Urinary bladder (tissue), 4 donors: ENCODE results near the gene APOBEC3A. TPM values are rescaled to one million over a fixed set of nuclear protein-coding genes. Genes with fewer than 3 reads are reported as not detected.

Experiments
- DNase-seq: peaks from one replicate; pipeline ENCODE4 v3.0.0-alpha.2; 2015; ENCODE audit errors: extremely low spot score
- H3K27ac ChIP-seq: one replicate; pipeline ENCODE4 v1.5.1; 2013; ENCODE audit warnings: low read depth, mild to moderate bottlenecking, moderate library complexity
- H3K36me3 ChIP-seq: one replicate; pipeline ENCODE4 v1.6.1; 2013; ENCODE audit warnings: mild to moderate bottlenecking, moderate library complexity; ENCODE audit not compliant: insufficient read depth
- H3K4me1 ChIP-seq: one replicate; pipeline ENCODE4 v1.6.1; 2013; ENCODE audit warnings: mild to moderate bottlenecking, moderate library complexity; ENCODE audit not compliant: insufficient read depth
- H3K4me3 ChIP-seq: one replicate; pipeline ENCODE4 v1.5.1; 2013; ENCODE audit warnings: low read depth, low read length
- WGBS: extraction: QIAGEN DNeasy Blood & Tissue Kit; methylation state at CpG from one replicate; pipeline ENCODE4 v1.1.7; 2013; 5-methylcytosine and 5-hydroxymethylcytosine counted together
- polyA plus RNA-seq: library from polyadenylated mRNA; stranded (reverse); fragments of 200-250 nt; gene quantifications from one replicate; pipeline ENCODE4 v1.2.3, GENCODE V29; 2013
- total RNA-seq: library from RNA; depleted of rRNA; stranded (reverse); fragments of >200 nt; gene quantifications from one replicate; pipeline ENCODE4 v1.2.3, GENCODE V29; 2014
- donor health status: healthy with polysubstance abuse.
- donor health status: healthy.

The APOBEC3A gene
- total and polyA plus RNA-seq, 2 donors: 0.42 to 0.62 TPM

- H3K27ac ChIP-seq: no peak overlapping the region
- WGBS: 93% methylated on average over 7 of the region's 7 CpGs
- DNase-seq: no peak
- H3K4me3 ChIP-seq: no peak overlapping the region
- no peaks in the 10 kb centered on the region for H3K4me1 ChIP-seq
- H3K36me3 ChIP-seq: no peaks in the 10 kb centered on the region
Observed at GRCh38 chr22:38948181-38948940, 9.0 kb upstream of the APOBEC3A start.

GRCh38 chr22:38949889-38950405, 7.5 kb upstream of the APOBEC3A start:
- 69% methylated on average over 8 of the region's 8 CpGs for WGBS
- Histone ChIP-seq H3K36me3 (no peaks in the 10 kb centered on the region), H3K4me1 (no peaks in the 10 kb centered on the region), H3K27ac (no peak overlapping the region), H3K4me3 (no peak overlapping the region)
- no peak for DNase-seq

- no peak for DNase-seq
- no peaks in the 10 kb centered on the region for H3K4me1 ChIP-seq
- WGBS: 84% methylated on average over 13 of the region's 13 CpGs
- no peaks in the 10 kb centered on the region for H3K36me3 ChIP-seq
- H3K4me3 ChIP-seq: no peak overlapping the region
- no peak overlapping the region for H3K27ac ChIP-seq
Observed at GRCh38 chr22:38950527-38951295, 6.7 kb upstream of the APOBEC3A start.

GRCh38 chr22:38951734-38952133, 5.7 kb upstream of the APOBEC3A start:
- DNase-seq: no peak
- Histone ChIP-seq H3K27ac (no peak overlapping the region), H3K4me1 (no peaks in the 10 kb centered on the region), H3K36me3 (no peaks in the 10 kb centered on the region), H3K4me3 (no peak overlapping the region)
- 76% methylated on average over 2 of the region's 2 CpGs for WGBS

GRCh38 chr22:38952281-38952993, 5.0 kb upstream of the APOBEC3A start:
- DNase-seq: no peak
- Histone ChIP-seq H3K4me1 (no peaks in the 10 kb centered on the region), H3K36me3 (no peaks in the 10 kb centered on the region), H3K27ac (no peak overlapping the region), H3K4me3 (no peak overlapping the region)
- 88% methylated on average over 12 of the region's 12 CpGs for WGBS

GRCh38 chr22:38953091-38953490, 4.3 kb upstream of the APOBEC3A start:
- DNase-seq: no peak
- Histone ChIP-seq H3K4me3 (no peak overlapping the region), H3K36me3 (no peaks in the 10 kb centered on the region), H3K4me1 (no peaks in the 10 kb centered on the region), H3K27ac (no peak overlapping the region)
- WGBS: 82% methylated on average over 8 of the region's 8 CpGs

GRCh38 chr22:38953577-38954413, 3.6 kb upstream of the APOBEC3A start:
- 74% methylated on average over 15 of the region's 15 CpGs for WGBS
- Histone ChIP-seq H3K4me3 (no peak overlapping the region), H3K4me1 (no peaks in the 10 kb centered on the region), H3K27ac (no peak overlapping the region), H3K36me3 (no peaks in the 10 kb centered on the region)
- DNase-seq: no peak

- Histone ChIP-seq H3K36me3 (no peaks in the 10 kb centered on the region), H3K4me3 (no peak overlapping the region), H3K4me1 (no peaks in the 10 kb centered on the region), H3K27ac (no peak overlapping the region)
- no peak for DNase-seq
- WGBS: 78% methylated on average over 13 of the region's 13 CpGs
Observed at GRCh38 chr22:38954414-38955043, 2.9 kb upstream of the APOBEC3A start.

GRCh38 chr22:38955250-38955905, 2.0 kb upstream of the APOBEC3A start:
- DNase-seq: no peak
- no peaks in the 10 kb centered on the region for H3K36me3 ChIP-seq
- no peak overlapping the region for H3K27ac ChIP-seq
- no peaks in the 10 kb centered on the region for H3K4me1 ChIP-seq
- 74% methylated on average over 5 of the region's 5 CpGs for WGBS
- H3K4me3 ChIP-seq: no peak overlapping the region

- 92% methylated on average over 3 of the region's 3 CpGs for WGBS
- H3K4me3 ChIP-seq: no peak overlapping the region
Observed at GRCh38 chr22:38955926-38956325, 1.5 kb upstream of the APOBEC3A start.

GRCh38 chr22:38956551-38956950, 858 bp upstream of the APOBEC3A start:
- H3K36me3 ChIP-seq: no peaks in the 10 kb centered on the region
- DNase-seq: no peak
- no peak overlapping the region for H3K27ac ChIP-seq
- no peaks in the 10 kb centered on the region for H3K4me1 ChIP-seq
- no peak overlapping the region for H3K4me3 ChIP-seq
- WGBS: 87% methylated on average over 5 of the region's 5 CpGs

More at GRCh38 chr22:38955926-38956325, 1.5 kb upstream of the APOBEC3A start:
- DNase-seq: no peak
- no peaks in the 10 kb centered on the region for H3K36me3 ChIP-seq
- H3K27ac ChIP-seq: no peak overlapping the region
- no peaks in the 10 kb centered on the region for H3K4me1 ChIP-seq
